NCI-H526 (cell line): ENCODE results near the gene TK1.
A peak's percentile ranks its signal among the peaks of the same experiment; 100 is the strongest.
"Not testable (repeated sequence)": the region's sequence is repeated elsewhere in the genome, so short reads cannot be mapped to it uniquely, and the experiment has no call there.

Experiments
- DNase-seq, 2 experiments: peaks; one replicate each; lab custom pipeline; 2025; lab: John Stamatoyannopoulos, UW

TK1 gene

GRCh38 chr17:78176548-78177025 lies 10.3 kb downstream of the TK1 start:
- peak; percentile 11 to 74 for DNase-seq

- no peak for DNase-seq
Measured at GRCh38 chr17:78175643-78175981, 11.2 kb downstream of the TK1 start.

- DNase-seq: peak in 1 of 2 experiments; percentile 65
Measured at GRCh38 chr17:78174870-78175642, 11.8 kb downstream of the TK1 start.

- DNase-seq: no peak
Measured at GRCh38 chr17:78174346-78174869, 12.4 kb downstream of the TK1 start.

GRCh38 chr17:78173097-78173715 lies 13.6 kb downstream of the TK1 start:
- no peak for DNase-seq

- peak; percentile 25 to 73 for DNase-seq
Measured at GRCh38 chr17:78172249-78173051, 14.4 kb downstream of the TK1 start.

GRCh38 chr17:78171591-78172248 lies 15.1 kb downstream of the TK1 start:
- DNase-seq: not testable (repeated sequence)

- DNase-seq: no peak
Measured at GRCh38 chr17:78170692-78171590, 15.9 kb downstream of the TK1 start.

- DNase-seq: peak; percentile 31 to 84
Measured at GRCh38 chr17:78168903-78169793, 17.7 kb downstream of the TK1 start.

GRCh38 chr17:78168242-78168902 lies 18.5 kb downstream of the TK1 start, which contains the start of gene SYNGR2:
Gene SYNGR2 (plus strand): TSS chr17:78168581. CDS start chr17:78168617, 36 bp downstream.
- DNase-seq: peak; percentile 54 to 92

GRCh38 chr17:78166416-78166815 lies 20.4 kb downstream of the TK1 start:
- peak in 1 of 2 experiments; percentile 25 for DNase-seq

GRCh38 chr17:78164748-78165607 lies 21.9 kb downstream of the TK1 start:
- DNase-seq: no peak

GRCh38 chr17:78163881-78164747 lies 22.7 kb downstream of the TK1 start:
- no peak for DNase-seq

- DNase-seq: no peak
Measured at GRCh38 chr17:78159575-78160158, 27.2 kb downstream of the TK1 start.

GRCh38 chr17:78154903-78155811 lies 31.7 kb downstream of the TK1 start:
- no peak for DNase-seq
